GM21515 (cell line): ENCODE results near the gene ANP32A.

ENCODE experiments used
- ATAC-seq: cut with Tn5 transposase; IDR thresholded peaks from one replicate; pipeline ENCODE4 v1.9.1; 2021; ENCODE audit not compliant: unreplicated experiment

Gene ANP32A

GRCh38 chr15:68784206-68784605, 36.5 kb downstream of the ANP32A start:
- ATAC-seq: no peak

DNA sequence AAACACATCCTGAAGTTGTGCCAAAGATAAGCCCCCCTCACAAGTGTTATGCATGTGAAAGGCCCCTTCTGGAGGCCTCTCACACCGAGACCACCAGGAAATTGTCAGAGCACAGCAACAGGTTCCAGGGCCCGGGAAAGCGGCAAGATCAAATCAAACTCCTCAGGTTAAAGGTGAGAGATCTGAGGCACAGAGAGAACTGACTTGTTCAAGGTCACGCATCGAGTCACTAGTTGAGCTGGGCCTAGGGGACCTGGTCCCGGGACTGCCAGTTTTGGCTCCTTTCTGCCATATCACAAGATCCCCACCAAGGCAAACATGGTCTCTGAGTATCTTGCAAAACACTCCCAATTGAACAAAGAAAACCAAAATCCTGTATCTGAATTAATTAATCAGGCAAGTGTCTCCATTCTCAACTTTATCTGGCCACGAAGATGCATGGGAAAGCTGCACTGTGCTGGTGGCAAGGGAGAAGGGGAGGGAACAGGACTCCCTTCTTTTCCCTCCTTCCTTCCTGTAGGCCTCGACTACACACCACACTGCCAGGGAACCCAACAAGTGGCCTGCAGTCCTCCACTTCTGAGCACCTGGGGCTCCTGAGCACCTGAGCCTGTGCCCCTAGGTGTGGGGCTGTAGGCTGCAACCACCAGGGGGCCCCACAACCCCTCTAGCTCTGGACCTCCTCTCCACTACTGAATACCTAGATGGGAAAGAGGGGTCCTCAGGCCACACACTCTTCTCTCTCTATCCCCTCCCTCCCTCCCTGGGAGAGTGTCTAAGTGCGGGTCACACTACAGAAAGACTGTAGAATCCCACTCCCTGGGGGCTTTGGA, 37.3 kb downstream of the ANP32A start:
- no peak for ATAC-seq

- no peak for ATAC-seq
These were observed 38.0 kb downstream of the ANP32A start for GRCh38 chr15:68782589-68783161.

DNA sequence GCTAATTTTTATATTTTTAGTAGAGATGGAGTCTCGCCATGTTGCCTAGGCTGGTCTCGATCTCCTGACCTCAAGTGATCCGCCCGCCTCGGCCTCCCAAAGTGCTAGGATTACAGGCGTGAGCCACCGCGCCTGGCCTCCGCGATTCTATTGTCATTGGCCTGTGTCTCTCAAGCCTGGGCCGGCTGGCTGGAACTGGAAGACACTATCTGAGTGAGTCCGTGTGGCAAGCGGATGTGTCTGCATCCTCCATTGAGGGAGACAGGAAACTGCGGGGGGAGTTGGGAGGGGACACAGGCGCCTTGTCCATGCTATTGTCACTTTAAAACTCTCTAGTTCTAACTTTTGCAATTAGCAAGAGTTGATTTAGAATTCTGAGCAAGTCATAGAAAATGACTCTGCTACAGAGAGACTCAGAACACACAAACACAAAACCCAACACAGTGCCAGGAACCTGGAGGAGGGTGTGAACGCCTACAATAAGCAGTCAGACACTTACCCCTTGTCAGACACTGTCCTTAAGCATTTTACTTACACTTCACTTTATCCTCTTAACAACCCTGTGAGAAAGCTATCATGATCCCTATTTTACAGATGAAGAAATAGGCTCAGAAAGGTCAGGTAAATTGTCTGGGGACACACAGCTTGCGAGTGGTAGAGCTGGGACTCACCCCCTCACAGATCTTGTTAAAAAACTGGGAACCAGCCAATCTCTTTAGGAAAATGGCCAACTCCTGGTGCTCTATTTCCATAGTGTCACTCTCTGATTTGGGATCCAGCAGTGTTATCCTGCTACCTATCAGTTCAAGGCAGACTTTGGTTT, 38.7 kb downstream of the ANP32A start:
- no peak for ATAC-seq

DNA sequence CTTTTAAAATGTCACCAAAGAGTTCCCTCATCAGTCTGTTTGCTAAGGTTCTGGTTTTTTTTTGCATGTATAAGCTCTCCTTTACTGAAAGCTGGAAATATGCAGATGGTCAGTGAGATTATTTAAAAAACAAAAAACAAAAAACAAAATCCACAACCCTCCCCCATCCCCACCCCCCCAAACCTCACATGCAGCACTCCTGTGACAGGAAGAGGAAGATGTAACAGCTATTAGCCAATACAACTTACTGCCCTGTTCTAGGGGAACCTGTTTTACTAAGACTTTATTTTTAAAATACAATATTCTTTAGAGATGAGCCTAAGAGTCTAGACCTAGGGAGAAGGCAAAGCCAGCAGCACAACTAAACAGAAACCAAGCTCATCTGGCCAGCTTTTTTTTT, 39.5 kb downstream of the ANP32A start:
- no peak for ATAC-seq

- no peak for ATAC-seq
These were observed 41.8 kb downstream of the ANP32A start for GRCh38 chr15:68778876-68779275.

- no peak for ATAC-seq
These were observed 44.0 kb downstream of the ANP32A start for GRCh38 chr15:68776477-68777270.

DNA sequence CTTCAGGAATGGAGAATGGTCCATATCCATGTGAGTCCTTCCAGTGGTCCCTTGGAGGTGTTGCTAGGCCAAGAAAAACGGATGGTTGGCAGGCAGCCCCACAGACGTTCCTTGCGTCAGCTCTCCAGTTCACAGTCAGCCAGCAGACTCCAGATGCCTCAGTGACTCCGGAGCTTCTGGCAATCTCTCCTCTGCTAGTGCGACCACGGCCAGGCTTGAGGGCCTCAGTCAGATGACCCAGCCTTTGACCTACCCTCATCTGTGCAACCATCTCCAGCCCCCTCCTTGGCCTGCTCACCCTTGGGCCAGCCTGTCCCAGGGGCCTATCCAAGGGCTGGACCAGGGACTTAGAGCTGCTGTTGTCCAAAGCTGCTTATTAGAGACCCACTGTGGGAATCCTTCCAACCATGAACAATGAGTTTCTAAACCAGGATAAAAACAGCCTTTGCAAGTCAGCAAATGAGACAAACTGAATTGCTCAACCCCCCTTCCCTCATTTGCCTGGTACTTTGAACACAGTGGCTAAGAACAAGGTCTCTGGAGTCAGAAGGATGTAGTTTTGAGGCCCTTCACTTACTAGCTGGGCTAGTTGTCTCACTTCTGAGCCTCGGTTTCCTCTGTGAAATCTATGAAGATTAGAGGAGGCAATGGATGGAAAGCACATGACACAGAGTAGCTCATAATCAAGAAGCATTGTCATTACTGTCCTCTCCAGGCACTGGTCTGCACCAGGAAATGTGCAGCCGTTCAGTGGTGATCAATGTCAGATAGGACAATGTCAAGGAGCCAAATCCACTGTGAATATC, 44.8 kb downstream of the ANP32A start:
- ATAC-seq: no peak

DNA sequence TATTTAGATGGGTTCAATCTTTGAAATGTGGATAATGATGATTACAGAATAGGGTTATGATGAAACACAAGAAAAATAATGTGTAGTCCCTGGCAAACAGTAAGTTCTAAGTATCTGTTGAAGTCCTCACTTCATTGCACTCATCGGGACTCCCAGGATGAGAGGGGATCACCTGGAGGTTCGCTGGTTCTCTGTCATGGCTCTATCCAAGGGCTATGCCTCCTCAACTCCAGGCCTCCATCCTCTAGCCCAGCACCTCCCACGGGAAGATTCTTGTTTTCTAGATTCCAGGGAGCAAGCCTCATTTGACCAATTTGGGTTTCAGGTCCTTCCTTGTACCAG, 45.5 kb downstream of the ANP32A start:
- ATAC-seq: no peak

DNA sequence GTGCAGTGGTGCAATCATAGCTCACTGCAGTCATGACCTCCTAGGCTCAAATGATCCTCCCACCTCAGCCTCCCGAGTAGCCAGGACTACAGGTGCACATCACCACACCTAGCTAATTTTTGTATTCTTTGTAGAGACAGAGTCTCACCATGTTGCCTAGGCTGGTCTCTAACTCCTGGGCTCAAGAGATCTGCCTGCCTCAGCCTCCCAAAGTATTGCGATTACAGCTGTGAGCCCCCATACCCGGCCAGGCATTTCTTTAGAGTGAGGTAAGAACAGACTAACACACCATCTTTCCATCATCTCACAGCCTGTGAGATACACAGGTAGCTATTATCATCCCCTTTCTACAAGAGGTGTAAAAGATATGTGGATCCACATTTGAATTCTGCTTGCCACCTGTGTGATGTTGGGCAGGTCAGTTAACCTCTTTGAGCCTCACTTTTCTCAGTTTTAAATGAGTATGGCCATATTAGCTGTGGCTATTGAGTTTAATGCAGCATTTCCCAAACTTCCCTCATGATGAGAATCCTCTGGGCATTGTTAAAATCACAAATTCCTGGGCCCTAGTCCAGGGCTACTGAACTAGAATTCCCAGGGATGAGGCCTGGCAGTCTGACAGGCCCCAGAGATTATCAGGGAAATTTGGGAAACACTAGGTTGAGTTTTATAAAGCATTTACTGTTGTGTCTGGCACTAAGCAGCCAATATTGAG, 46.0 kb downstream of the ANP32A start:
- no peak for ATAC-seq

DNA sequence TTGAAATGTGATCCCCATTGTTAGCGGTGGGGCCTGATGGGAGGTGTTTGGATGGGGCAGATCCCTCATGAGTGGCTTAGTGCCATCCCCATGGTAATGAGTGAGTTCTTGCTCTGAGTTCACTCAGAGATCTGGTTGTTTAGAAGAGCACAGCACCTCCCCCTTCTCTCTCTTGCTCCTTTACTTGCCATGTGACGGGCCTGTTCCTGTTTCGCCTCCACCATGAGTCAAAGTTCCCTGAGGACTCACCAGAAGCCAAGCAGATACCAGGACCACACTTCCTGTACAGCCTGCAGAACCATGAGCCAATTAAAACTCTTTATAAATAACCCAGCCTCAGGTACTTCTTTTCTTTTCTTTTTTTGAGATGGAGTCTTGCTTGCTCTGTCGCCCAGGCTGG, 46.6 kb downstream of the ANP32A start:
- no peak for ATAC-seq

DNA sequence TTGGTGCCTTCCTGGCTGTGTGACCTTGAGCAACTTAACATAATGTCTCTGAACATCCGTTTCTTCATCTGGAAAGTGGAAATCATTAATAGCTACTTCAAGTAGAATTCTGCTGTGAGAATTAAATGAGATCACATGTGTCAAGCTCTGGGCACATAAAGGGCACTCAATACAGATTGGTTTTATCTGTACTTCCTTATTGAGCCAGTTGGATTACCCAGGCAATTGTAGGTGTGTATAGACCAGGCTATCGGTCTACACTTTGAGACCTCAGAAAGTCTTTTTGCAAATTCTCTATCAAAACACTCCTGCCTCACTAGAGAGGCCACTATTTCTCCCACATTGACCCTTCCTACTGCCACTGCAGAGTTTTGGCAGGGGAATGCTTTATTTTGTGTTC, 47.7 kb downstream of the ANP32A start:
- ATAC-seq: no peak

- no peak for ATAC-seq
These were observed 50.5 kb downstream of the ANP32A start for GRCh38 chr15:68770216-68770615.

GRCh38 chr15:68769702-68770101, 51.0 kb downstream of the ANP32A start:
- no peak for ATAC-seq

GRCh38 chr15:68768321-68768720, 52.4 kb downstream of the ANP32A start:
- no peak for ATAC-seq

DNA sequence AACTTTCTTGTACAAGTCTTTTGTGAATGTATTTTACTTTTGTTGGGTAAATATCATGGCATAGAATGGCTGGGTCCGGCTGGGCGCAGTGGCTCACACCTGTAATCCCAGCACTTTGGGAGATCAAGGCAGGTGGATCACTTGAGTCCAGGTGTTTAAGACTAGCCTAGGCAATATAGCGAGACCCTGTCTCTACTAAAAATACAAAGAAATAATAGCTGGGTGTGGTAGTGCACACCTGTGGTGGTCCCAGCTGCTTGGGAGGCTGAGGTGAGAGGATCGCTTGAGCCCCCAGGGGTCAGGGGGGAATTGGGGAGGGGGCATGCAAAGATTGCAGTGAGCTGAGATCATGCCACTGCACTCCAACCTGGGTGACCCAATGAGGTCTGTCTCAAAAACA, 52.9 kb downstream of the ANP32A start:
- ATAC-seq: no peak

DNA sequence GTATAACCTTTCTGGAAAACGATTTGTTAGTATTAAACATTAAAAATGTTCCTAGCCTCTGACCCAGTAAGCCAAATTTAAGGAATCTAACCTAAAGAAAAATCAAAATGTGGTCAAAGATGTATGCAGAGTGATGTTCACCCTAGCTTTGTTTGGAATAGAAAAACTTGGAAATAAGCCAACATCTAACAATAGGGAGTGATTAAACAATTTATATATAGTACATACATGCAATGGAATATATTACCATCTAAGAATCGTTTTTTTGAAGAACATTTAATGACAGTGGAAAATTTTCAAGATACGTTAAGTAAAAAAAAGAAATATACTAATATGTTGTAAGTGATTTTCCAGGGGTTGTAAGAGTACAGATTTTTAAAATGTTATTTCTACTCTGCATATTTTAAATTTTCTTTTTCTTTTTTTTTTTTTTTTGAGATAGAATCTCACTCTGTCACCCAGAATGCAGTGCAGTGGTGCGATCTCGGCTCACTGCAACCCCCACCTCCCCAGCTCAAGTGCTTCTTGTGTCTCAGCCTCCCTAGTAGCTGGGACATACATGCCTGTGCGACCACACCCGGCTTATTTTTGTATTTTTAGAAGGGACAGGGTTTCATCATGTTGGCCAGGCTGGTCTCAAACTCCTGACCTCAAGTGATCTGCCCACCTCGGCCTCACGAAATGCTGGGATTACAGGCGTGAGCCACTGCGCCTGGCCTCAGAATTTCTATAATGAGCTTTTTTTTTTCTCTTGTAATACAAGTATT, 54.9 kb downstream of the ANP32A start:
- ATAC-seq: no peak

GRCh38 chr15:68764090-68764489, 56.6 kb downstream of the ANP32A start:
- ATAC-seq: no peak

- ATAC-seq: no peak
These were observed 57.6 kb downstream of the ANP32A start for GRCh38 chr15:68763063-68763462.
